NCI-H748 treated with DMSO at 0.1 percent for 48 hours (cell line): ENCODE results near the gene AGAP2.

Experiments used
- DNase-seq: peaks from one replicate; lab custom pipeline; 2025; lab: John Stamatoyannopoulos, UW

AGAP2 gene

GRCh38 chr12:57753756-57754337, 15.3 kb upstream of the AGAP2 start:
- no peak for DNase-seq

DNA sequence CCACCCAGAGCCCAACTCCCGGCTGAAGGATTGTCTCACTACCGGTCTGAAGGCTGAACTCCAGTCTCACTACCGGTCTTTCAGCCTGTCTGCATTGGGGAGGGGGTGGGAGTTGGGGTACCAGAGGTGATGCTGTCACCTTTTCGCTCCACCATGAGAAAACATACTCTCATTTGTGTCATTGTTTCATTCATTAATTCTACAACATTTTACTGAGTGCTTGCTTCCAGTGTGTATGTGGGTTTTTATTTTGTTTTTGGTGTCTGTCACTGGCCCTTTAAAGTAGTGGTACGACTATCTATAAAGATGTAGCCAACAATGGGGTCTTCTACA, 14.1 kb upstream of the AGAP2 start:
- DNase-seq, result no peak

GRCh38 chr12:57751788-57752667, 13.5 kb upstream of the AGAP2 start, which contains the start of gene CDK4:
TSS of gene CDK4 (minus strand) at chr12:57752310. CDS start at chr12:57751717, 593 bp downstream.
- DNase-seq, result peak; percentile 97

- no peak for DNase-seq
These were observed 12.9 kb upstream of the AGAP2 start for GRCh38 chr12:57751432-57751787.

- DNase-seq, result no peak
These were observed 12.3 kb upstream of the AGAP2 start for GRCh38 chr12:57750561-57751431.

DNA sequence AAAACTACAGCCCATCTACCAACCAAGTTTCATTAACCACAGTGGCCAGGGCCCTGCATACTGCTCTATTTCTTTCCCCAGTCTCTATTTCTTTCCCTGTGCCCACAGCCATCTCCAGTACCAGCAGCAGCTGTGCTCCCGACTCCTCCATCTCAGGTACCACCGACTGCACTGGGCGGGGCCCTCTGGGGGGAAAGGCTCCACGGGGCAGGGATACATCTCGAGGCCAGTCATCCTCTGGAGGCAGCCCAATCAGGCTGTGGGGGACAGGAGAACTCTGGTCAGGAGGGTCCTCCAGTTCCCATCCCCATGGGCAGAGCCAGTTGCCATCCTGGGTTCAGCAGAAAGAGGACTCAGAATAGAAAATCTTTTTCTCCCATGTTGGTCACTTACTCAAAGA, 10.5 kb upstream of the AGAP2 start:
- DNase-seq, result no peak

DNA sequence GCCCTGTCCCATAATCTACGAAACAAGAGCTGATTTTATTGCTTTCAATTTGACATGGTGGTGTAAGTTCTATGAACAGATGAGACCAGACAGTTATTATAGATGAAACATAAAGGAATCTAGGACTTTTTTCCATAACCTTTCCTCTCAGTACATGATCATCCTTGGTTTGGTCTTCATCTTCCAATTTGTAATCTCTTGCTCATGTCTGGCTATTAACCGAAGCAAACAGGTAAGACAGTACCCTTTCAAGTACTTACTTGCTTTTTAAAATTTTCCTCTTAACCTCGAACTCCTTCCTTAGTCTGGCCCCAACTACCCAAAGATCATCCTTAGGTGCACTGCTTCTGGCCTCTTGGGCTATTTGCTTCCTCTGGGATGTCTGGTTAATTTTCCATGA, 7.5 kb upstream of the AGAP2 start:
- DNase-seq, result no peak

DNA sequence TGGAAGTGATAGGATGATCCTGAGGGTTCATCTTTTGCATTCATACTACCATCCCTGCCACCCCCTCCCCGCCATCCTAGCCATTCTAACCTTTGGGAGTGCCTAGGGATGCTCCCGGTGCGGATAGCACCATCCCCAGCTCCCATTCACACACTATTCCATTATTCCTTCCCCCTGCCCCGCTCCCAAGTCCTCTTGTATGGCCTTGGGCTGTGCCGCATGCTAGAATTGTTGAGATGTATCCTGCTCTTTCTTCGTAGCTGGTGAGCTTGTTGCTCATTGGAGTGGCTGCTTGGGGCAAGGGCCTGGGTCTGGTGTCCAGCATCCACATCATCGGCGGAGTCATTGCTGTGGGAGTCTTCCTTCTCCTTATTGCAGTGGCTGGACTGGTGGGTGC, 6.9 kb upstream of the AGAP2 start:
- DNase-seq, result no peak

GRCh38 chr12:57744777-57745484, 6.4 kb upstream of the AGAP2 start, which contains the start of gene TSPAN31:
TSS of gene TSPAN31 (plus strand) at chr12:57745039. CDS start at chr12:57745155, 116 bp downstream.
- DNase-seq, result peak; percentile 97

DNA sequence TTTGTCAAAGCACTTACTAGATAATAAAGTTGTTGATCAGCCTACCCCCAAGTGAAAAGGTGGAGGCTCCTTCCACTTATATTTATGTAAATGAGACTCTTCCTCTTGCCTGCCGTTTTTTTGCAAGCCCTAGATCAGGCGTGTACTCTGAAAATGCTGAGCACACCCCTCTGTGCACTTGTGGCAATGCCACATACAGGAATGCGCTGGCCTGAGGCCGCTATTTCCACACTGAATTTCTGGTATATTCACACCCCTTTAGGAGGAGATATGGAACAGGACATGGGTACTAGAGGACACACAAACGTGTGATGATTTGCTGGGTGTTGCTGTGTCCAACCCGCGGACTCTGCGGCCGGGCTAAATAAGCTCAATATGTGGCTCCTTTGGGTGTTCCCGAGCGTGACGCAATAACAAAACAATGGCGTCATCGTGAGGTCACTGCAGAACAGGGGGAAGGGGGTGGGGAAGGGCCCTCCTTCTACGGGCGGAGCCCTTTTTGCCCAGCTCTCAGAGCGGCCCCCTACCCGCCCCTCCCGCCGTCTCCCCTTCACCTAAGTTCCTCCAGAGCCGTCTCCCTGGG, 5.7 kb upstream of the AGAP2 start:
- peak; percentile 59 for DNase-seq

GRCh38 chr12:57743769-57744168, 5.2 kb upstream of the AGAP2 start:
- no peak for DNase-seq

DNA sequence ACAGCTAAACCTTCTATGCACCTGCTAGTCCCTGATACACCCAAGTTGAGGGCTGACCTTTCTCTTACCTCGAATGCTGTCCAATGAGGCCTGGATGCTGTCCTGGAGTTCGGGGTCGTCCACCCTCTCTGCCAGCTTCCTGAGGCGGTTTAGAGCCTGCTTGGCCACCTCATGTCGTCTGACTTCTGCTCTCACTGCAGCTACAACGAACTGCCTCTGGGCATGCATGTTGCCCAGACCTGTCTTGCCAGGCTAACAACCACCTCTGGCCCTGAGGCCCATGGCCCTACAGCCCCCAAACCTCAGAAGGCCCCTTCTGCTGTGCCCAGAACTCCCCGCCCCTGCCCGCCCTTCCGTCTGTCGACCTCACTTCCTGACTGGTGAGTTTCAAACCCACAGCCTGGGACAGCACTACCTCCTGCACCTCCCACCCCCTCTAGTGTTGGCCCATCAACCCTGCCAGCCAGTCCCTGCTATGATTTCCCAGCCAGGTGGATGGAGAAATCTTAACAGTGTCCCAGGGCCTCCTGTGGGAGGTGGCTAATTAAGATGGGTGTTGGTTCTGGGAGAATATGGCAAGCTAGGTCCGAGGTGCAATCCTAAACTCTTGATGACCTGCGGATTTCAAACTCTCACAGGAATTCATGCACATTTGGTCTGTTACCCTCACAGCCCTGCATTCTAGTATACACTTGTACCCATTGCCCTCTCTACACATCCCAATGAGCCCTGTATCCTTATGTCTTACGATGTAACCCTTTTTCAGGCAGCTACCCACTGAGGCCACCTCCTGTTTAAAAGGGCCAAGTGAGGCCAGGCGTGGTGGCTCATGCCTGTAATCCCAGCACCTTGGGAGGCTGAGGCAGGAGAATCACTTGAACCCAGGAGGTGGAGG, 3.5 kb upstream of the AGAP2 start:
- DNase-seq, result no peak

DNA sequence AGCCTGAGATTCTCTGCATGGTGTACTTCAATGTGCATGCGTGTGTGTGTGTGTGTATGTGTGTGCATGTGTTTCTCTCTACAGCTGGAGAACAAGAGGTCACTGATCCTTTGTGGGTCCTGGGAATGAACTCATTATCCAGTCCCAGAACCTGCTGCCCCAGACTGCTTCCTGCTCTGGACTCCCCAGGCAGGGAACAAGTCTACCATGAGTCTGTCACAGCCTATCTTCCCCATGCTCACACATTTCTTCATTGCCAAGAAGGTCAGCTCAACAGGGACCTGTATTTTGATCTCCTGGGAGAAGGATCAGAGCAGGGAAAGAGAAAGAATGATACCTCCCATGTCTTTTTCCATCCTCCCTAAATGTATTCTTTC, 2.9 kb upstream of the AGAP2 start:
- DNase-seq, result no peak

DNA sequence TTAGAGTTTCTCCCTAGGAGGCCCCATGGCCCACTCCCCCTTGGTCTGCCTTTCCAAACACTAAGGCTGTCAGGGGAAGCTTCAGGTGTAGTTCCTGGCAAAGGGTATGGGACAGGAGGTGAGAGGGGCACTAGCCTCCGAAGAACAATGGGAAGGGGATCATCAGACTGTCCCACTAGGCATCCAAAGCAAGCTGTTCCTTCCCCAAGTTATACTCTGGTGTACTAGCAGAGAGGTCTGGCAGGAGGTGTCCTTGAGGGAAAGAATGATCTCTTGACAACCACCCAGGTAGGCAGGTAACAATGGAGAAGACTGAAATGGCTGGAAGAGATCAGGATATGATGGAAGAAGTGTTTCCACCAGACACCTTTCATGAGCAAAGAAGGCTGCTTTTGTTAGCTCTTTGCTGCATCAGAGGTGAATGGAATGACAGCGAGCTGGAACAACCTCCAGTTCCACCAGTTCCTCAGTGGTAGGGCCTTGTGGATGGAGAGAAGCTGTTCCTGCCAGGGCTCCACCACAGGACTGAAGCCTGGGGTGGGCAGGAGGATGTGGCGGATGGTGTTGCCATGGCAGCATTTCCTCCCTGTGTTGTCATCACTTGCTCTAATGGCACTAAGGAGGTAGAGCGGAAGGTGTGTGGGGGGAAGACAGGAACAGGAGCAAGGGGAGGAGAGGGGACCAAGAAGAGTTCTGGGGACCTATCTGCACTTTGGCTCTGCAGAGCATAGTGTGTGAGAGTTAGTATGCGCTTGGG, 2.3 kb upstream of the AGAP2 start:
- no peak for DNase-seq

GRCh38 chr12:57739914-57740538, 1.5 kb upstream of the AGAP2 start:
- no peak for DNase-seq

DNA sequence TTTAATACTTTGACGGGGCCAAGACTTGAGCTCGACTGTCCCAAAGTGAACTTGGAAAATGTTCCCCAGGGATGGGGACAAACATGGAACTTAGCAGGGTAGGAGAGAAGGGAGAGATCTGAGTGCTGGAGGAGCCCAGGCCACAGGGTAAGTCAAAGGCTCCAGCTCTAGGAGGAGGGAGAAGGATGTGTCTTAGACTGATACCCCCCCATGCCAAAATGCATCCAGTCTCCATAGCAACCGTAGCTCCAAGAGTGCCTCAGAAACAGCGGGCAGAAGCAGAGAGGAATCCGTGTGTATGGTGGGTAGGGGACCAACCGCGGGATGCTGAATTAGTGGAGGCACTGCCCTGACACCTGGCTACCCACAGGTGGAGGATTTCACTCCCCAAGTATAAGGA, 845 bp upstream of the AGAP2 start:
- no peak for DNase-seq

DNA sequence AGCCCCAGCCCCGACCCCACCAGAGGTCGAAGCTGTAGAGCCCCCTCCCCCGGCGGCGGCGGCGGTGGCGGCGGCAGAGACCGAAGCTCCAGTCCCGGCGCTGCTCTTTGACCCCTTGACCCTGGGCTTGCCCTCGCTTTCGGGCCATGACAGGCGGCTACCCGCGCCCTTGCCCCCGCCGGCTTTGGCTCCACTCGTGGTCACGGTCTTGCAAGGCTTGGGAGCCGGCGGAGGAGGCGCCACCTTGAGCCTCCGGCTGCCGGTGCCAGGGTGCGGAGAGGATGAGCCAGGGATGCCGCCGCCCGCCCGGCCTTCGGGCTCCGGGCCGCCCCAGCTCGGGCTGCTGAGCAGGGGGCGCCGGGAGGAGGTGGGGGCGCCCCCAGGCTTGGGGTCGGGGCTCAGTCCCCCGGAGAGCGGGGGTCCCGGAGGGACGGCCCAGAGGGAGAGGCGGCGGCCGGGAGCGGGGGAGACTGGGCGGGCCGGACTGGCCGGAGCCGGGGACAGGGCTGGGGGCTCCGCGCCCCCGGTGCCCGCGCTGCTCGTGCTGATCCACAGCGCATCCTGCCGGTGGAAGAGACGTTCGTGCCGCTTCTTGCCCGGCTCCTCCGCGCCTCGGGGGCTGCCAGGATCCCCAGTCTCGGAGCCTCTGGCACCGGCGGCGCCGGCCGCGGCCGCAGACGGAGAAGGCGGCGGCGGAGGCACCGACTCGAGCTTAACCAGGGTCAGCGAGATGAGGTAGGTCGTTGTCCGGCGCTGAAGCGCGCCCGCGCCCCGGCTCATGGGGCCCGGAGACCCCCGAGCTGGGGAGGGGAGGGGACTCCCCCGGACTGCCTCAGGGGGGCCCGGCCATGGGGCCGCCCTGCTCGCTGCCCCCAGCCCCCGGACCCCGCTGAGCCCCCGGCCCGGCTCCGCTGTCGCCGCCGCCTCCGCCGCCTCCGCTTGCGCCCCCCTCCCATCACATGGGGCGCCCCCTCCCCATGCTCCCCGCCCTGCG, 778 bp downstream of the AGAP2 start:
- no peak for DNase-seq
